ENCODE data around the gene SKA1. TPM values are rescaled to one million over a fixed set of nuclear protein-coding genes. Genes with fewer than 3 reads are reported as not detected.

Gene SKA1
- total and polyA plus RNA-seq, 2 experiments from 2014 or later, result 3.3 to 8.5 TPM

Other genes with a start within 250 kb of the SKA1 start
- 6.4 and 16.7 TPM in 2 replicates for gene MYO5B, start 179.9 kb upstream of the SKA1 start, total RNA-seq
- 3.0 and 3.4 TPM in 2 replicates for gene MYO5B, start 179.9 kb upstream of the SKA1 start, polyA plus RNA-seq
- 0.56 and 3.9 TPM in 2 replicates for gene CFAP53, start 108.6 kb upstream of the SKA1 start, total RNA-seq
- gene CFAP53, start 108.6 kb upstream of the SKA1 start, polyA plus RNA-seq, result 1.0 and 1.6 TPM in 2 replicates
- 113 and 167 TPM in 2 replicates for gene MBD1, start 93.5 kb upstream of the SKA1 start, total RNA-seq
- 78.9 and 79.7 TPM in 2 replicates for gene MBD1, start 93.5 kb upstream of the SKA1 start, polyA plus RNA-seq
- gene CXXC1, start 87.4 kb upstream of the SKA1 start, total RNA-seq, result 72.3 and 89.1 TPM in 2 replicates
- 91.4 and 95.6 TPM in 2 replicates for gene CXXC1, start 87.4 kb upstream of the SKA1 start, polyA plus RNA-seq
- 62.3 and 68.9 TPM in 2 replicates for gene MAPK4, start 185.0 kb downstream of the SKA1 start, total RNA-seq
- 36.9 and 45.4 TPM in 2 replicates for gene MAPK4, start 185.0 kb downstream of the SKA1 start, polyA plus RNA-seq

Data from cardiac muscle cell (in vitro differentiated cells and primary cell).